HUES48 (cell line): Measurements from ENCODE around the gene UBD.

Source experiments
- H3K27ac ChIP-seq: one replicate; pipeline ENCODE4 v1.7.0; 2013; ENCODE audit warnings: low read depth, low read length, inconsistent platforms
- H3K27me3 ChIP-seq: 2 replicates; pipeline ENCODE4 v1.6.1; 2013; ENCODE audit warnings: mild to moderate bottlenecking, low read length; ENCODE audit not compliant: control insufficient read depth, insufficient read depth
- H3K36me3 ChIP-seq: 2 replicates; pipeline ENCODE4 v1.6.1; 2013; ENCODE audit warnings: low read length; ENCODE audit not compliant: control insufficient read depth, insufficient read depth
- H3K4me1 ChIP-seq: 2 replicates; pipeline ENCODE4 v1.6.1; 2013; ENCODE audit warnings: mild to moderate bottlenecking, low read length; ENCODE audit not compliant: control insufficient read depth, insufficient read depth
- H3K4me3 ChIP-seq: 2 replicates; pipeline ENCODE4 v1.5.1; 2013; ENCODE audit warnings: mild to moderate bottlenecking, low read depth, low read length
- H3K9ac ChIP-seq: 2 replicates; pipeline ENCODE4 v1.6.1; 2013; ENCODE audit warnings: mild to moderate bottlenecking, low read depth, low read length, moderate library complexity
- H3K9me3 ChIP-seq: 2 replicates; pipeline ENCODE4 v1.6.1; 2013; ENCODE audit warnings: low read length; ENCODE audit not compliant: control insufficient read depth, insufficient read depth

The UBD gene

GRCh38 chr6:29521006-29521680 is 38.4 kb downstream of the UBD start:
- H3K4me1 ChIP-seq: peaks cover 15% of the 10 kb centered on the region
- H3K27ac ChIP-seq: no peak overlapping the region
- no peak overlapping the region for H3K9ac ChIP-seq
- no peak overlapping the region for H3K4me3 ChIP-seq
- H3K27me3 ChIP-seq: no peaks in the 10 kb centered on the region
- peaks cover 21% of the 10 kb centered on the region for H3K9me3 ChIP-seq
- no peaks in the 10 kb centered on the region for H3K36me3 ChIP-seq

- H3K9ac ChIP-seq: no peak overlapping the region
- H3K4me3 ChIP-seq: no peak overlapping the region
- peaks cover 9% of the 10 kb centered on the region for H3K4me1 ChIP-seq
- no peak overlapping the region for H3K27ac ChIP-seq
- H3K9me3 ChIP-seq: peaks cover 21% of the 10 kb centered on the region
- no peaks in the 10 kb centered on the region for H3K36me3 ChIP-seq
- H3K27me3 ChIP-seq: no peaks in the 10 kb centered on the region
Measured at GRCh38 chr6:29520232-29520631, 39.3 kb downstream of the UBD start.

DNA sequence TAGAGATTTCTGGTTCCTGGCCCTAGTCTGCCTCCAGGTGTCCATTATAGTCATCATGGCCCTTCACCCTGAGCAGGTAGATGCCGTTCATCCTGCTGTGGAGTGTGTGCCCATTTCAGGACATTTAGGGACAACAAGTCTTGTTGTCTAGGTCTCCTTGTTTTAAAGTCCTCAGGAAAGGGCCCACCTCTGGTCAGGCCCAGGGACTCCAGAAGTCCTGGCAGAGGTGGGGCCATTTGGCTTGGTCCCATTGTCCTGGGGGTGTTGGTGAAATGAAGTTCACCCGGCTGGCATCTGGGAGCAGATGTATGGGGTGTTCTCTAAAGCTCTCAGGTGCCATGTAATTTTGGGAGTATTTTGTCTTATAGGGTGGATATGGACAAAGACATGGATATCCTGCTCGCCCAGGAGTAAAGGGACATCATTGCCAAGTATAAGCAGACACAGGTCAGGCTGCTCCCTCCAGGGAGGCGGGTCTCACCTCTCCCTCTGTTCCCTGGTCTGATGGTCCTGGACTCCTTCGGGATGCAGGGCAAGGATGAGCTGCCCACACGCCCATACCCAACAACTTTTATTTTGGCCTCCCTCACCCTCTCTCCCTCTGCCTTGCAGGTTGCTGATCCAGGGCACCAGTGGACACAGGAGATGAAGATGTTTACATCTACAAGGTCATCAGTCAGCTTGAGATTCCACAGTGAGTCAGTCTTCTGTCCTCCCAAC is 40.1 kb downstream of the UBD start:
- peaks cover 21% of the 10 kb centered on the region for H3K9me3 ChIP-seq
- no peaks in the 10 kb centered on the region for H3K36me3 ChIP-seq
- no peaks in the 10 kb centered on the region for H3K27me3 ChIP-seq
- peaks cover 3% of the 10 kb centered on the region; the same call in 1 of the 2 replicates for H3K4me1 ChIP-seq
- H3K27ac ChIP-seq: no peak overlapping the region
- no peak overlapping the region for H3K9ac ChIP-seq
- no peak overlapping the region for H3K4me3 ChIP-seq

- Histone ChIP-seq H3K9ac (no peak overlapping the region), H3K27ac (no peak overlapping the region), H3K4me3 (no peak overlapping the region), H3K4me1 (no peaks in the 10 kb centered on the region), H3K36me3 (no peaks in the 10 kb centered on the region), H3K9me3 (peaks cover 8% of the 10 kb centered on the region), H3K27me3 (no peaks in the 10 kb centered on the region)
Measured at GRCh38 chr6:29517728-29518440, 41.6 kb downstream of the UBD start.

GRCh38 chr6:29517245-29517644 is 42.3 kb downstream of the UBD start:
- Histone ChIP-seq H3K9ac (no peak overlapping the region), H3K36me3 (no peaks in the 10 kb centered on the region), H3K27me3 (no peaks in the 10 kb centered on the region), H3K4me1 (no peaks in the 10 kb centered on the region), H3K9me3 (peaks cover 1% of the 10 kb centered on the region), H3K4me3 (no peak overlapping the region), H3K27ac (no peak overlapping the region)

GRCh38 chr6:29516108-29516507 is 43.4 kb downstream of the UBD start:
- Histone ChIP-seq H3K27me3 (no peaks in the 10 kb centered on the region), H3K4me3 (no peak overlapping the region), H3K9ac (no peak overlapping the region), H3K36me3 (no peaks in the 10 kb centered on the region), H3K4me1 (no peaks in the 10 kb centered on the region), H3K27ac (no peak overlapping the region), H3K9me3 (no peaks in the 10 kb centered on the region)

GRCh38 chr6:29510746-29511300 is 48.7 kb downstream of the UBD start:
- no peaks in the 10 kb centered on the region for H3K36me3 ChIP-seq
- no peaks in the 10 kb centered on the region for H3K9me3 ChIP-seq
- H3K4me1 ChIP-seq: 0 out of 2 replicates have a peak, but pooled peaks cover 4% of the 10 kb centered on the region
- H3K27me3 ChIP-seq: no peaks in the 10 kb centered on the region
- H3K9ac ChIP-seq: no peak overlapping the region
- no peak overlapping the region for H3K27ac ChIP-seq
- H3K4me3 ChIP-seq: no peak overlapping the region

GRCh38 chr6:29510202-29510601 is 49.3 kb downstream of the UBD start:
- no peaks in the 10 kb centered on the region for H3K36me3 ChIP-seq
- H3K9me3 ChIP-seq: no peaks in the 10 kb centered on the region
- H3K4me1 ChIP-seq: 0 out of 2 replicates have a peak, but pooled peaks cover 4% of the 10 kb centered on the region
- no peaks in the 10 kb centered on the region for H3K27me3 ChIP-seq
- H3K9ac ChIP-seq: no peak overlapping the region
- no peak overlapping the region for H3K4me3 ChIP-seq
- H3K27ac ChIP-seq: no peak overlapping the region

GRCh38 chr6:29509711-29510110 is 49.8 kb downstream of the UBD start:
- H3K36me3 ChIP-seq: no peaks in the 10 kb centered on the region
- H3K4me1 ChIP-seq: 0 out of 2 replicates have a peak, but pooled peaks cover 4% of the 10 kb centered on the region
- H3K27me3 ChIP-seq: no peaks in the 10 kb centered on the region
- no peak overlapping the region for H3K9ac ChIP-seq
- H3K27ac ChIP-seq: no peak overlapping the region
- H3K9me3 ChIP-seq: no peaks in the 10 kb centered on the region
- no peak overlapping the region for H3K4me3 ChIP-seq

- Histone ChIP-seq H3K4me1 (0 out of 2 replicates have a peak, but pooled peaks cover 4% of the 10 kb centered on the region), H3K27me3 (no peaks in the 10 kb centered on the region), H3K9me3 (no peaks in the 10 kb centered on the region), H3K27ac (no peak overlapping the region), H3K9ac (no peak overlapping the region), H3K4me3 (no peak overlapping the region), H3K36me3 (no peaks in the 10 kb centered on the region)
Measured at GRCh38 chr6:29509239-29509638, 50.3 kb downstream of the UBD start.
